Mesenchymal stem cell (in vitro differentiated cells and primary cell): ENCODE results near the gene RIOK3.
"Not testable (repeated sequence)": the region's sequence is repeated elsewhere in the genome, so short reads cannot be mapped to it uniquely, and the experiment has no call there.

Experiments used
- DNase-seq: peaks from one replicate; pipeline ENCODE4 v3.0.0-alpha.2; 2013
- H2AFZ ChIP-seq: one replicate; pipeline ENCODE4 v1.6.1; 2013; ENCODE audit warnings: low read depth, mild to moderate bottlenecking, control low read depth, inconsistent platforms, low read length, moderate library complexity
- H2AK5ac ChIP-seq: 2 replicates; pipeline ENCODE4 v1.6.1; 2013; ENCODE audit warnings: low read length, moderate library complexity, mild to moderate bottlenecking, inconsistent platforms; ENCODE audit not compliant: severe bottlenecking
- H2BK120ac ChIP-seq: one replicate; pipeline ENCODE4 v1.6.1; 2013; ENCODE audit warnings: low read depth, mild to moderate bottlenecking, inconsistent platforms, low read length, moderate library complexity
- H2BK12ac ChIP-seq, 2 experiments: one replicate each; pipeline ENCODE4 v1.6.1; 2013; ENCODE audit warnings: inconsistent platforms in 2 of 2, low read length in 2 of 2, mild to moderate bottlenecking in 2 of 2, moderate library complexity in 2 of 2, control low read depth in 1 of 2
- H2BK15ac ChIP-seq: one replicate; pipeline ENCODE4 v1.6.1; 2013; ENCODE audit warnings: mild to moderate bottlenecking, low read depth, inconsistent platforms; ENCODE audit not compliant: poor library complexity, severe bottlenecking
- H2BK5ac ChIP-seq: 2 replicates; pipeline ENCODE4 v1.6.1; 2013; ENCODE audit warnings: low read depth, mild to moderate bottlenecking, low read length, control low read depth, inconsistent platforms; ENCODE audit not compliant: poor library complexity, severe bottlenecking
- H3K14ac ChIP-seq, 2 experiments: one replicate each; pipeline ENCODE4 v1.6.1; 2013; ENCODE audit warnings: inconsistent platforms in 2 of 2, low read length in 2 of 2, control low read depth in 1 of 2, mild to moderate bottlenecking in 1 of 2, moderate library complexity in 1 of 2
- H3K18ac ChIP-seq, 2 experiments: one replicate each; pipeline ENCODE4 v1.6.1; 2013; ENCODE audit warnings: inconsistent platforms in 2 of 2, low read length in 2 of 2, control low read depth in 1 of 2, low read depth in 1 of 2, mild to moderate bottlenecking in 1 of 2
- H3K23ac ChIP-seq, 2 experiments: one replicate each; pipeline ENCODE4 v1.6.1; 2013; ENCODE audit warnings: inconsistent platforms in 2 of 2, low read length in 2 of 2, mild to moderate bottlenecking in 2 of 2, moderate library complexity in 2 of 2, control low read depth in 1 of 2
- H3K27ac ChIP-seq: 2 replicates; pipeline ENCODE4 v1.5.1; 2013; ENCODE audit warnings: mild to moderate bottlenecking, moderate library complexity, low read length, control low read depth, inconsistent platforms; ENCODE audit not compliant: poor library complexity, severe bottlenecking
- H3K27me3 ChIP-seq, 2 experiments: 2 replicates each; pipeline versions ENCODE4 v1.6.1 to v1.7.0; 2013; ENCODE audit warnings: low read length in 2 of 2, mild to moderate bottlenecking in 2 of 2, moderate library complexity in 2 of 2, control low read depth in 1 of 2, inconsistent platforms in 1 of 2; ENCODE audit not compliant: control insufficient read depth in 1 of 2, insufficient read depth in 1 of 2
- H3K36me3 ChIP-seq, 2 experiments: 2 replicates each; pipeline versions ENCODE4 v1.6.1 to v1.7.0; 2013; ENCODE audit warnings: low read length in 2 of 2, control low read depth in 1 of 2, inconsistent platforms in 1 of 2, low read depth in 1 of 2, mild to moderate bottlenecking in 1 of 2; ENCODE audit not compliant: insufficient read depth in 2 of 2, control insufficient read depth in 1 of 2
- H3K4ac ChIP-seq, 2 experiments: one replicate each; pipeline ENCODE4 v1.6.1; 2013; ENCODE audit warnings: inconsistent platforms in 2 of 2, low read length in 2 of 2, mild to moderate bottlenecking in 2 of 2, moderate library complexity in 2 of 2, control low read depth in 1 of 2, low read depth in 1 of 2
- H3K4me1 ChIP-seq: 2 replicates; pipeline ENCODE4 v1.6.1; 2013; ENCODE audit warnings: low read depth, low read length, control low read depth; ENCODE audit not compliant: control insufficient read depth, insufficient read depth
- H3K4me2 ChIP-seq: 2 replicates; pipeline ENCODE4 v1.6.1; 2013; ENCODE audit warnings: low read length, mild to moderate bottlenecking, inconsistent platforms; ENCODE audit not compliant: poor library complexity, severe bottlenecking
- H3K4me3 ChIP-seq, 2 experiments: 2 replicates each; pipeline versions ENCODE4 v1.5.1 to v1.7.0; 2013; ENCODE audit warnings: low read length in 2 of 2, mild to moderate bottlenecking in 2 of 2, control low read depth in 1 of 2, low read depth in 1 of 2; ENCODE audit not compliant: insufficient read depth in 1 of 2
- H3K79me1 ChIP-seq: replicated peaks from 2 replicates; pipeline ENCODE4 v1.6.1; 2013; ENCODE audit warnings: mild to moderate bottlenecking, control low read depth, low read length, inconsistent platforms; ENCODE audit not compliant: poor library complexity, severe bottlenecking
- H3K9ac ChIP-seq: 2 replicates; pipeline ENCODE4 v1.7.0; 2013; ENCODE audit warnings: mild to moderate bottlenecking, low read length, moderate library complexity
- H3K9me3 ChIP-seq: 2 replicates; pipeline ENCODE4 v1.7.0; 2013; ENCODE audit warnings: mild to moderate bottlenecking, low read length; ENCODE audit not compliant: control insufficient read depth
- H4K8ac ChIP-seq: one replicate; pipeline ENCODE4 v1.6.1; 2013; ENCODE audit warnings: inconsistent platforms, mild to moderate bottlenecking, low read length, moderate library complexity
- H4K91ac ChIP-seq: one replicate; pipeline ENCODE4 v1.6.1; 2013; ENCODE audit warnings: mild to moderate bottlenecking, low read length, inconsistent platforms
- WGBS: methylation state at CpG from one replicate; pipeline ENCODE4 v1.1.7; 2013; ENCODE audit warnings: mixed read lengths; 5-methylcytosine and 5-hydroxymethylcytosine counted together

Gene RIOK3

DNA sequence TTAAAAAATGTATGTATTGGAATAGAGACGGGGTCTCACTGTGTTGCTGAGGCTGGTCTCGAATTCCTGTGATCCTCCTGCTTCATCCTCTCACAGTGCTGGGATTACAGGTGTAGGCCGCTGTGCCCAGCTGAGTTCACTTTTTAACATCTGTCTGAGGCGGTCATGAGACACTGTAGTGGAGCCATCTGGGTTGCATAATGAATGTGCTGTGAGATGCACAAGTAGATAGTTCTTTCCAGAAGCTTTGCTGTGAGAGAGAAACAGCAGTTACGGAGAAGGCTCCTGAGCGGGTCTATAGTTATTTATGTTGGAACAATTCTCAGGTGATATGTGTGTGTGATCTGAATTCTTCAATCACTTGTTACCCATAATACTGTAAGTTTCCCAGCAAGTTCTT lies 53.3 kb downstream of the RIOK3 start:
- 83% methylated on average over 5 of the region's 6 CpGs for WGBS
- Histone ChIP-seq H4K91ac (no peak overlapping the region), H3K36me3 (peaks cover 21 to 55% of the 10 kb centered on the region in 2 experiments), H3K9ac (no peak overlapping the region), H2AFZ (no peak overlapping the region), H2BK120ac (no peak overlapping the region), H2BK12ac (no peak overlapping the region), H3K27me3 (no peaks in the 10 kb centered on the region), H2BK15ac (no peak overlapping the region), H4K8ac (no peak overlapping the region), H3K23ac (no peak overlapping the region), H3K4me3 (no peak overlapping the region), H3K9me3 (no peaks in the 10 kb centered on the region), H3K79me1 (peaks cover 38% of the 10 kb centered on the region), H3K4me2 (no peak overlapping the region), H2AK5ac (no peak overlapping the region), H3K14ac (no peak overlapping the region), H3K4me1 (peaks cover 2% of the 10 kb centered on the region), H2BK5ac (no peak overlapping the region), H3K27ac (no peak overlapping the region), H3K18ac (no peak overlapping the region), H3K4ac (no peak overlapping the region)
- no peak for DNase-seq

DNA sequence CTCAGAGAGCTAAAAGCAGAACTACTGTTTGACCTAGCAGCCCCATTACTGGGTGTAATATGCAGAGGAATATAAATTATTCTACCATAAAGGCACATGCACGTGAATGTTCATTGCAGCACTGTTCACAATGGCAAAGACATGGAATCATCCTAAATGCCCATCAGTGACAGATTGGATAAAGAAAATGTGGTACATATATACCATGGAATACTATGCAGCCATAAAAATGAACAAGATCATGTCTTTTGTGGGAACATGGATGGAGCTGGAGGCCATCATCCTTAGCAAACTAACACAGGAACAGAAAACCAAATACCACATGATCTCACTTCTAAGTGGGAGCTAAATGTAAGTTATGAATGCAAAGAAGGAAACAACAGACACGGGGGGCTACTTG lies 57.8 kb downstream of the RIOK3 start:
- 100% methylated on average over 1 of the region's 2 CpGs for WGBS

DNA sequence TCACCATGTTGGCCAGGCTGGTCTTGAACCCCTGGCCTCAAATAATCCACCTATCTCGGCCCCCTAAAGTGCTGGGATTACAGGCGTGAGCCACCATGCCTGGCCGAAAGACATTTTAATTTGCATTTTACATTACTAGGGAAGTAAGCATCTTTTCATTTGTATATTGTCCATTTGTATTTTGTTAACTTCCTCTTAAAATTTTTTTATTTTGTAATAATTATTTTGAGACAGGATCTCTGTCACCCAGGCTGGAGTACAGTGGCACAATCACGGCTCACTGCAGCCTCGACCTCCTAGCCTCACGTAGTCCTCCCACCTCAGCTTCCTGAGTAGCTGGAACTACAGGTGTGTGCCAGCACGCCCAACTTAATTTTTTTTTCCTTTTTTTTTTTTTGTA lies 59.1 kb downstream of the RIOK3 start:
- H2BK12ac ChIP-seq, H3K4me2 ChIP-seq, H3K27me3 ChIP-seq, H3K4ac ChIP-seq, H3K23ac ChIP-seq, H3K4me3 ChIP-seq, H3K4me1 ChIP-seq, H2AK5ac ChIP-seq, H2BK15ac ChIP-seq, H2BK5ac ChIP-seq, H3K27ac ChIP-seq, H4K91ac ChIP-seq, DNase-seq, H3K14ac ChIP-seq, H2BK120ac ChIP-seq, H3K9me3 ChIP-seq, H4K8ac ChIP-seq, H3K9ac ChIP-seq, H2AFZ ChIP-seq: not testable (repeated sequence)
- 96% methylated on average over 5 of the region's 7 CpGs for WGBS
- peaks cover 24% of the 10 kb centered on the region for H3K79me1 ChIP-seq
- peaks cover 24 to 82% of the 10 kb centered on the region in 2 experiments for H3K36me3 ChIP-seq
- peak overlapping the region in 1 of 2 experiments; percentile 21 for H3K18ac ChIP-seq

More for the DNA sequence above, 57.8 kb downstream of the RIOK3 start:
- H3K4me3 ChIP-seq, H3K18ac ChIP-seq, H3K9me3 ChIP-seq, H2BK5ac ChIP-seq, H4K91ac ChIP-seq, H3K14ac ChIP-seq, H4K8ac ChIP-seq, H3K27me3 ChIP-seq, H3K23ac ChIP-seq, H3K4me2 ChIP-seq, H2BK120ac ChIP-seq, H2AK5ac ChIP-seq, H2BK12ac ChIP-seq, H3K4ac ChIP-seq, H3K9ac ChIP-seq, H2BK15ac ChIP-seq, H2AFZ ChIP-seq, H3K4me1 ChIP-seq, DNase-seq, H3K27ac ChIP-seq: not testable (repeated sequence)
- peaks cover 30% of the 10 kb centered on the region for H3K79me1 ChIP-seq
- peaks cover 21 to 82% of the 10 kb centered on the region in 2 experiments for H3K36me3 ChIP-seq

DNA sequence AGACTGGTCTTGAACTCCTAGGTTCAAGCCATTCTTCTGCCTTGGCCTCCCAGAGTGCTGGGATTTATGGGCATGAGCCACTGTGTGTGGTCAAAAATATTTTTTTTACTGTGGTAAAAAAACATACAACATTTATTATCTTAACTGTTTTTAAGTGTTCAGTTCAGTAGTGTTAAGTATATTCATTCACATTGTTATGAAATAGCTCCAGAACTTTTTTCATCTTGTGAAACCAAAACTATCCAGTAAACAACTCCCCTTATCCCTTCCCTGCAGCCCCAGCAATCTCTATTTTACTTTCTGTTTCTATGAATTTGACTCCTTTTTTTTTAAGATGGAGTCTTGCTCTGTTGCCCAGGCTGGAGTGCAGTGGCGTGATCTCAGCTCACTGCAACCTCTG lies 59.6 kb downstream of the RIOK3 start:
- DNase-seq: peak; percentile 75
- Histone ChIP-seq H2BK15ac (no peak overlapping the region), H2BK5ac (no peak overlapping the region), H3K36me3 (peaks cover 25 to 82% of the 10 kb centered on the region in 2 experiments), H3K4me2 (no peak overlapping the region), H3K27ac (no peak overlapping the region), H3K4me1 (peaks cover 8% of the 10 kb centered on the region), H3K9ac (no peak overlapping the region), H3K27me3 (no peaks in the 10 kb centered on the region), H3K79me1 (peaks cover 22% of the 10 kb centered on the region), H3K9me3 (no peaks in the 10 kb centered on the region), H3K14ac (no peak overlapping the region), H2BK12ac (no peak overlapping the region), H4K91ac (no peak overlapping the region), H3K23ac (no peak overlapping the region), H2AFZ (no peak overlapping the region), H2BK120ac (no peak overlapping the region), H4K8ac (no peak overlapping the region), H3K18ac (no peak overlapping the region), H3K4me3 (no peak overlapping the region), H3K4ac (no peak overlapping the region), H2AK5ac (no peak overlapping the region)
- 100% methylated on average over 1 of the region's 1 CpG for WGBS
